ENCODE data around the gene SPECC1L.

Gene SPECC1L

DNA sequence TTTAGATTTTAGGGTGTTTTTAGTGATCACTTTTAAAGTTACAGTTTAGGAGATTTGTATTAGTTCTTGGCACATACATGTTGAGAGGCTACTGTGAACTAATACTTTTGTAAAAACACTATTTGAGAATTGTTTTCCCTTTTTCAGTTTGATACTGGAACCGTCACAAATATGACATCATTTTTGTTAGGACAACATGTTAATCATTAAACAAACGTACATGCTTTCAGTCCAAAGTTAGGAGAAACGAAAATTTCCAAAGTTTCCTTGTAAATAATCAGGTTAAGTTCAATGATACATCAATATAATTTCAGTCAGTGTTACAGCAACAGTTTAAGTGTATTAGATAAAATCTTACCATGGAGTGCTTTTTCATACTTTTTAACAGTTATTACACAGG lies 53.1 kb downstream of the SPECC1L start:
- no peak for DNase-seq

DNA sequence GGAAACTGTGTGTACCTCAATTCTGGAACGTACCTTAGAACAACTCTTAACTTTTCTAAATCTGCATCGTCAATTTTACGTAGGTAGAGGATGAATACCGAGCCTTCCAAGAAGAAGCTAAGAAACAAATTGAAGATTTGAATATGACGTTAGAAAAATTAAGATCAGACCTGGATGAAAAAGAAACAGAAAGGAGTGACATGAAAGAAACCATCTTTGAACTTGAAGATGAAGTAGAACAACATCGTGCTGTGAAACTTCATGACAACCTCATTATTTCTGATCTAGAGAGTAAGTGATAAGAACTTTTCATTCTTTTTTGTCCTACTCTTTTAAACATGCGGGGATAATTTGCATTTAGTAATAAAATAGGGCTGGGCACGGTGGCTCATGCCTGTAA lies 53.5 kb downstream of the SPECC1L start:
- DNase-seq, result no peak

DNA sequence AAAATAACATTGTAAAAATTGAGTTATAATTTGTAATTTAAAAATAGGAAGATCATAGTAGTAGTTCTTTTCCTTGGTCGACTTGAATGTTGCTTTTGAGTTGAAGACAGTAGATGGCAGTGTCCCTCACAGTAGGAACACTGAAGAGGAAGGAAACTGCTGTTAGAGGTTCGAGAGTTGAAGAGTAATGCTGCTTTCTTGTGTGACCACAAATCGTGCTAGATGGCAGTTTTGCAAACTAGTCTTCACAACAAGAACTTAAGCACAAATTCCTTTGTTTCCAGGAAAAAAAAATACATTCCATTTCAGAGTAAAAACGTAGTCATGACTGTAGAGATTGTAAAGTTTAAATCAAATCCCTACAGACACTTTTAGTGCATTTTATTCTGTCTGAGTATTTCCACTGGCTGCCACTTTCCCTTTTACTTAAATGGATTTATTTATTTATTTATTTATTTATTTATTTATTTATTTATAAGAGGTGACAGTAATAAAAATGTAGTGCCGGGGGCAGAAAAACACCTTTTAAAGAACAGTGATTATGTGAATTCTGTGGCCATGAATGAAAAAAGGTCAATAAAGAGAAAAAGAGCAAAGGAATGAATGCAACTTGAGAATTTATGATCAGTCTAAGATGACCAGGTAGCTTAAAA lies 54.6 kb downstream of the SPECC1L start:
- DNase-seq, result peak; percentile 12 to 82

GRCh38 chr22:24326266-24326665 lies 55.6 kb downstream of the SPECC1L start:
- DNase-seq, result peak in 1 of 2 experiments; percentile 57

DNA sequence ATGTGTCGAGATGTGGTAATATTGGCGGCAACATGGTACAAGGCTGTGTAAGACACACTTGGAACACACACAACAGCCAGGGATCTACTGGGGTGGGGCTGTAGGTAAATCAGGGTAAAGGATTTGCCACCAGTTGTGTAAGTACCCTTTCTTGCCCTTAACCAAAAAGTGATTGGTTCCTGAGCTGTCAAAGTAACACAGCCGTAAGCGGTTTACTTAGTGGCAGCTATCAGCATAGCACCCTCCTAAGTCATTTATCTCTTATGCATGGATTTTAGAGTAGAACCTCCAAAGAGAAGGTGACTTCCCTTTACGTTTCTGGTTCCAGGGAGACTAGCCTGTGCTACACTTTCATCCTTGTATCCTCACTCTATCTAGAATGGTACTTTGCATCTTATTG lies 57.2 kb downstream of the SPECC1L start:
- DNase-seq, result peak in 1 of 2 experiments; percentile 8

GRCh38 chr22:24329453-24329852 lies 58.8 kb downstream of the SPECC1L start:
- DNase-seq, result no peak

GRCh38 chr22:24330636-24331035 lies 60.0 kb downstream of the SPECC1L start:
- no peak for DNase-seq

- DNase-seq, result no peak
These were observed 61.1 kb downstream of the SPECC1L start for GRCh38 chr22:24331468-24332440.

- no peak for DNase-seq
These were observed 62.7 kb downstream of the SPECC1L start for GRCh38 chr22:24333301-24333700.

DNA sequence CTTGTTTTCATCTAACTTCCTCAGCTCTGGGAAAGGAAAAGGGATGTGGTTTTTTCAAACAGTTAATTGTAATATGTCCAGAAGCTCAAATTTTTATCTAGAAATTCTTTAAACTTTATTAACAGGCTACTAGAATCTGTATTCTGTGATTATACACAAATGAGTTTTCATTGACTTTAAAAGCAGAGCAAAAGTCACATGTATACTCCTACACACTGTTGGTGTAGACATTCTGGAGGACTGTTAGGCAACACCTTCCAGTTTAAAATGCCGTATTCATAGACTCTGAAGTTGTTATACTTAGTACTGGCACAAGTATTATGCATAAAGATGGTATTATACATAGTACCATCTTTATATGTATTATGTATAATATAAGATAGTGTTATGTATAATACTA lies 64.9 kb downstream of the SPECC1L start:
- no peak for DNase-seq

DNA sequence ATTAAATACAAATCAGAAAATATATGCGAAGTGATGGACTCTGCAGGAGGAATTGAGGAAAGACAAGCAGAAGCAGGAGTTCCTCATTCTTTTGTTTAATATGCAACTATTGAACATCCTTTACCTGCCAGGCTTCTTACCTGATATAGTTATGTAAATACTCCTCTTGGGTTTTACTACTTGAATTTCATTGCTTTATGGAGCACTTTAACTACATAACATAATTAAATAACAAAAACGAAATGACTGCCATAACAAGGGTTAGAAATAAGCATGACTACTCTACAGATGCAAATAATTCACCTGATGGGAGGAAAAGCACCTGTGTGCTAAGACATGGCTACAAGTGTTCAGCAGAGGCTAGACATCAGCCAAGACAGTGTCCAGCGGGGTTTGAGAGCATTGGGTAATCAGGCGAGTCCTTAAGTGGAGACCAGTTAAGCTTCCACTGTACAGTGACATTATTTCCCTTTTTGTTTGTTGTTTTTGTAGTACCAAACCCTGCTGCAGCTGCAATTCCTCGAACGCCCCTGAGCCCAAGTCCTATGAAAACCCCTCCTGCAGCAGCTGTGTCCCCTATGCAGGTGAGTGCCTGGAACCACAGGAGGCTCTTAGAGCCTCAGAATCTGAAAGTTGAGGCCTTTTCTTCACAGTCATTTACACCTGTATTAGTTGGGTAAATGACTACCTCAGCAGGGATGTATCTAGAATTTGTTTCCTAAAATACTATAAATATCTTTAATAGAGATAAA lies 67.4 kb downstream of the SPECC1L start:
- DNase-seq, result no peak

GRCh38 chr22:24338726-24339451 lies 68.3 kb downstream of the SPECC1L start:
- no peak for DNase-seq

- DNase-seq, result no peak
These were observed 68.8 kb downstream of the SPECC1L start for GRCh38 chr22:24339452-24339747.

- no peak for DNase-seq
These were observed 71.0 kb downstream of the SPECC1L start for GRCh38 chr22:24341627-24342026.

- DNase-seq, result no peak
These were observed 80.0 kb downstream of the SPECC1L start for GRCh38 chr22:24350627-24351026.

- no peak for DNase-seq
These were observed 82.5 kb downstream of the SPECC1L start for GRCh38 chr22:24353121-24353520.

DNA sequence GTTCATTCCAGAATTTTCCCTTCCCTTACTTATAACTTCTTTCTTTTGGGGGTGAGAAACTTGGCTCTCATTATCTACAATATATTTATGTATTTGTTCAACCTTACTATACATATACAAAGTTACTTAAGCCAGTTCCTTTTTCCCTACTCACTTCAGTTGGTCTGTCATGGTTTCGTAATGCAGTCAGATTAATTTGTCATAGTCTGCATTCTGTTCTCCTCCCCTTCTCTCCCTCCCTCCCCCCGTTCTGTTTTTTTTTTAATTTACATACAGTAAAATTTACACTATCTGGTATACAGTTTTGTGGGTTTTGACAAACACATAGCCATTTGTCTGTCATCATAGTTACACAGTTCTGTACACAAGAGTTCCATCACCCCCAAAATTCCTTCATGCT lies 84.9 kb downstream of the SPECC1L start:
- DNase-seq, result no peak

DNA sequence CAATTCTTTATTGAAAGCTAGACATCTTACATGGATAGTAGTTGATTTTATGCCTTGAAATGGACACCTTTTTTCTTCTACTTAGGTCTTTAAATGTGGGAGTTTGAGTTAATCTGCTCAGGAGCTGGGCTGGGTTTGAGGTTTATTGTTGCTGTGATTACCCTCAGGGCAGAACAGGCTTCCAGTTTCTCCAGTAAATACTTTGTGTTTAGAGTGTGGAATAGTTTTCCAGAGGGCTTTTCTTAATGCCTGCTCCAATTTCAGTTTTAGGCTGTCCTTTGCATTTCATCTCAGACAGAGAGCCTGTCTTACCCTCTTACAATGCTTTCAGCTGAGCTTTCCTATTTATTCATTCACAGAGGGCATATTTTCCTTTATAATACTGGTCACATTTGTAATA lies 86.9 kb downstream of the SPECC1L start:
- DNase-seq, result no peak

DNA sequence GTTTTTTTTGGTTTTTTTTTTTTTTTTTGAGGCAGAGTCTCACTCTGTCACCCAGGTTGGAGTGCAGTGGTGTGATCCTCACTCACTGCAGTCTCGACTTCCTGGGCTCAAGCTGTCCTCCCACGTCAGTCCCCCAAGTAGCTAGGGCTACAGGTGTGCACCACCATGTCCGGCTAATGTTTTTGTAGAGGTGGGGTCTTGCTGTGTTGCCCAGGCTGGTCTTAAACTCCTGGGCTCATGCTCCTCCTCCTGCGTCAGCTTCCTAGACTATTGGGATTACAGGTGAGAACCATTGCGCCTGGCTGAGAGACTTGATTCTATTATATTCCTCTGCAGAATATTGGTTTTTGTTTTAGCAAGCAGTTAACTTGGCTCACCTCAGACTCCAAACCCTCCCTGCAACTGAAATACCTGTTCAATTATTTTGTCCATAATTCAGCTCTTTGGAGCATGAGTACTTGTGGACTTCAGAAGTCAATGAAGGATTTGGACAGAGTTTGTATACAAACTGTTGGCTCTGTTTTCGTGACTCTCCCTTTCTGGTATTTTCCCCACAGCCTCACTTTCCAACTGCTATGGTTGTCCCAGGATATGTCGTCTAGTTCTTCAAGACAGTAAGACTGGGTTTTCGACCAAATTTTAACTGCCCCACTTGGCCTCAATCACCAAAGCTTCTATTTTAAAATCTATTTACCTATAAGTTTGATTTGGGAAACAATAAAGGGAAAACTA lies 87.6 kb downstream of the SPECC1L start:
- DNase-seq, result no peak

DNA sequence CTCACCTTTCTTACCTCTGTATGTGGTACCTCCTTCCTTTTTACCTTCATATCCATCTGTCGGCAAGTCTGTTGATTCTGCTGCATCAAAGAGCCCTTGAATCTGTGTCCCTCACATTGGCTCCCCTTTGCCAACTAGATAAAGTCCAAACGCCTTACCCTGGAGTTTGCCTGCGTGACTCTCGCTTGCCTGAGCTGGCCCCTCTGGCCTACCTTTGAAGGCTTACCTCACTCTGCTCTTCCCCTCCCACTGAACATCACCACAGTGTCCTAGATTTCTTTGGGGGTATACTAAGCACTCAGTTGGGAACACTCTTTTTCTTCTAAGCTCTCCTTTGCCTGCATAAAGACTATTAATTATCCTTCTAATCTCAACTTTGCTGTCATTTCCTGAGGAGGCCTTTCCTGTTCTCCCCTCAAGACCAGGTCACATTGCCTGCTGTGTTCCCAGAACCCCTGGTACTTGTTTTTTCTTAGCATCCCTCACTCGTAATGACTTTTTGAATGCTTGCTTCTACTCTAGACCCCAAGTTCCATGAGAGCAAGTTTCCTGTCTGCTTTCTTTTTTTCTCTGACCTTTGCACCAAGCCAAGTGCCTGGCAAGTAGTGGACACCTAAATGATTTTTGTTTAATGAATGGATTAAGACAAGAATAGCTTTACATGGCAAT lies 89.0 kb downstream of the SPECC1L start:
- DNase-seq, result no peak

DNA sequence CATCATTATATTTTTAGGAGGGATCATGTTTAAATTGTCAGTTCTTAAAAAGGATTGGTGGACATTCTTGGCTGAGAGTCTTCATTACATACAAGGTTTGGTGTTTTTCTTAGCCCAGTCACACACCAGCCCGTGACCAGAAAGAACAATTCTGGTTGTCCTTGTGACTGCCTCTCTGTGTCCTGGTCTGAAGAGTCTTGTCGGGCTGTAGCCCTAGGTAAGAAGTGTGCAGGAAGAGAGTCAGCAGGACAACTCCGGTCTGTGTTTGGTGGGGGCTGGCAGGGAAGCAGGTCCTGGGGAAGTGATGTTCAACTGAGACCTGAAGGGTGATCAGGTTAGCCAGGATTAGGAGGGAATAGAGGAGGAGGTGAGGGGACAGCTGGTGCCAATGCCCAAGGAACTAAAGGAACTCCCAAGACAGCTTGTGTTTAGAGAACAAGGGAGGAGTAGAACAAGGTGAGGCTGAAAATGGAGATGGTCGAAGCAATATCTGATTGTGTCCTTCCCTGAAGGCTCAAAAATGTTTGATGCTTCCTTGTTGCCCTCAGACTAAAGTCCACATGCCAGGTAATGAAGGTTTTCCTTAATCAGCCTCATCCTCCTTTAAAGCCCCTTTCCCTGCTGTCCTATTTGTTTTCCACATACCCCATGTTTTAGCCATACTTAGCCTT lies 91.5 kb downstream of the SPECC1L start:
- peak in 1 of 2 experiments; percentile 8 for DNase-seq
